ENCODE measurements around the gene MYL11.

The MYL11 gene

DNA sequence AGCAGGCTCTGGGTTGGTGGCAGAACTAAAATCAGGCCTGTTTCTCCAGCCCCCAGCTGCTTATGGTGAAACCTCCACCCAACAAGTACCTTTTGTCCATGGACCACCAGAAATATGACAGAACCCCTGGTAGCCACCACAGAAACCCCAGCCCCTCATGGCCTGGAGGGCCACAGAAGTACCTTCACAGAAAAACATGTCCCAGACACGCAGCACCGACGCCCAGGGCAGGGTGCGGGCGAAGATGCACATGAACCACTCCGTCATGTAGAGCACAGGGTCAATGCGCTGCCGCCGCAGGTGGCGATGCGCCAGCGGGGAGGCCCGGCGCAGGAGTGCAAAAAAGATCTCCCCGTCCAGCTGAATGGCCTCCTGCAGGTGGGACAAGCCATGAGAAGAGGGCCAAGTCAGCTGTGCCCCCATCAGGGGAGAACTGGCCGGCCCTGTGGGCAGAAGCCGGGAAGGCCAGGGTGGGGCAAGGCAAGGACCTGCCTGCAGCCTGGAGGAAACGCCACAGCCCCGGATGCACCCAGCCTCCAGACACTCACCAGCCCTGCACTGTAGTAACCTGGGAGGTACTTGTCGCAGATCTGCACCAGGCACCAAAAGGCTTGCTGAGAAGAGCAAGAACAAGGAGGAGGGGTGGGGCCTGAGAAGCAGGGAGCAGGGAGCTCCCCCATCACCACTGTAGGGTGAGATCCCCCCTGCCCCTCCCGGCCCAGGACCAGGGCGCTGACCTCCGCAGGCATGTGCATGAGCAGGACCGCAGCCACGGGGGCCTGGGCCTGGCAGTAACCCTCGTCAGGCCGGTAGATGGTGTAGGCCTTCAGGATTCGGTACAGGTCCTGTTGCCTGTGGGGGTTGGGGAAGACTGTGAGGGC is 15.4 kb upstream of the MYL11 start:
- TF ChIP-seq, protein P1, sequence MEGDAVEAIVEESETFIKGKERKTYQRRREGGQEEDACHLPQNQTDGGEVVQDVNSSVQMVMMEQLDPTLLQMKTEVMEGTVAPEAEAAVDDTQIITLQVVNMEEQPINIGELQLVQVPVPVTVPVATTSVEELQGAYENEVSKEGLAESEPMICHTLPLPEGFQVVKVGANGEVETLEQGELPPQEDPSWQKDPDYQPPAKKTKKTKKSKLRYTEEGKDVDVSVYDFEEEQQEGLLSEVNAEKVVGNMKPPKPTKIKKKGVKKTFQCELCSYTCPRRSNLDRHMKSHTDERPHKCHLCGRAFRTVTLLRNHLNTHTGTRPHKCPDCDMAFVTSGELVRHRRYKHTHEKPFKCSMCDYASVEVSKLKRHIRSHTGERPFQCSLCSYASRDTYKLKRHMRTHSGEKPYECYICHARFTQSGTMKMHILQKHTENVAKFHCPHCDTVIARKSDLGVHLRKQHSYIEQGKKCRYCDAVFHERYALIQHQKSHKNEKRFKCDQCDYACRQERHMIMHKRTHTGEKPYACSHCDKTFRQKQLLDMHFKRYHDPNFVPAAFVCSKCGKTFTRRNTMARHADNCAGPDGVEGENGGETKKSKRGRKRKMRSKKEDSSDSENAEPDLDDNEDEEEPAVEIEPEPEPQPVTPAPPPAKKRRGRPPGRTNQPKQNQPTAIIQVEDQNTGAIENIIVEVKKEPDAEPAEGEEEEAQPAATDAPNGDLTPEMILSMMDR (IDR thresholded peaks at IDR 0.05; ENCODE audit: low read depth, low read length), result no peak
- no peak overlapping the region for H3K4me3 ChIP-seq (replicated peaks in 1 of 2; ENCODE audit: low read depth in 2 of 2, low read length in 2 of 2)
- no peak for DNase-seq (ENCODE audit: low read depth in 2 of 2)

DNA sequence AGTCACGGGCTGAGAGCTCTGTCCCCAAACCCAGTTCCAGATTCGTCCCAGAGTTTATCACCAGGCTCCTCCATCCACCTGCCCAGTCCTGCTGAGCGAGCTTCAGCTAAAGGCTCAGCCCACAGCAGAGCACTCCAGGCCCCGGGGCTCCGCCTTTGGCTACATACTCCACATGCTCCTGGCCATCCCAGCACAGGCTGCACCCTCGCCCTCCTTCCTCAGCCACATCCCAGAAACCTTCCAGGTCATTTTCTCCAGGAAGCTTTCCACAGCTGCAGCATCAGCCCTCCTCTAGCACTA is 14.8 kb upstream of the MYL11 start:
- H3K4me3 ChIP-seq (replicated peaks in 1 of 2; ENCODE audit: low read depth in 2 of 2, low read length in 2 of 2), result no peak overlapping the region
- DNase-seq (ENCODE audit: low read depth in 2 of 2), result no peak
- TF ChIP-seq, protein P1 (IDR thresholded peaks at IDR 0.05; ENCODE audit: low read depth, low read length), result no peak

DNA sequence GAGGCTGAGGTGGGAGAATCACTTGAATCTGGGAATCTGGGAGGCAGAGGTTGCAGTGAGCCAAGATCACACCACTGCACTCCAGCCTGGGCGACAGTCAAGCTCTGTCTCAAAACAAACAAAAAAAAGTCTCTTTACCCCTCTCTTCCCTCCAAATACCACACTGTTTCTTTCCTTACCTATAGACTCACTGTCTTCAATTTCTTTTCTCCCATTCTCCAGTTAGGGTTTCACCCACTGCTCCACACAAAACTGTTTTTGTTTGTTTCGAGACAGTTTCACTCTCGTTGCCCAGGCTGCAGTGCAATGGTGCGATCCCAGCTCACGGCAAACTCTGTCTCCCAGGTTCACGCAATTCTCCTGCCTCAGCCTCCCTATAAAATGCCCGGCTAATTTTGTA is 13.4 kb upstream of the MYL11 start:
- TF ChIP-seq, protein P1 (IDR thresholded peaks at IDR 0.05; ENCODE audit: low read depth, low read length), result no peak
- no peak for DNase-seq (ENCODE audit: low read depth in 2 of 2)
- H3K4me3 ChIP-seq (replicated peaks in 1 of 2; ENCODE audit: low read depth in 2 of 2, low read length in 2 of 2), result no peak overlapping the region

DNA sequence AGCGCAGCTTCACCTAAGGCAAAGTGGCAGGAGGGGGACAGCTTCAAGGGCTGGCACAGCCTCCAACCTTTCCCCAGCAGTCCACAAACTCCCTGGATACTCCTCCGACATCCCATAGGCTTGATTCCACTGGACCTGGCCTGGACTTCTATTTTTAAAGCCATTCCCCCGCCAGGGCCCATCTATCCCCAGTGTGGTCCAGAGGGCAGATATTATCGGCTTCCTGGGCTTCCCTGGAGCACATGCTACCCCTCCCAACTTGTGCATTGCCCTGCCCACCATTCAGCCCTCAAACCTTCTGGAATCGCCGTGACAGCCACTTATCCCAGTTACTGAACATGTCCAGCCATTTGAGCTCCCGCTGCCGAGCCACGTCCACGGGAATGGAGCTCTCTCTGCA is 9.4 kb upstream of the MYL11 start:
- no peak for DNase-seq (ENCODE audit: low read depth in 2 of 2)
- no peak overlapping the region for H3K4me3 ChIP-seq (replicated peaks in 1 of 2; ENCODE audit: low read depth in 2 of 2, low read length in 2 of 2)
- TF ChIP-seq, protein P1 (IDR thresholded peaks at IDR 0.05; ENCODE audit: low read depth, low read length), result no peak

DNA sequence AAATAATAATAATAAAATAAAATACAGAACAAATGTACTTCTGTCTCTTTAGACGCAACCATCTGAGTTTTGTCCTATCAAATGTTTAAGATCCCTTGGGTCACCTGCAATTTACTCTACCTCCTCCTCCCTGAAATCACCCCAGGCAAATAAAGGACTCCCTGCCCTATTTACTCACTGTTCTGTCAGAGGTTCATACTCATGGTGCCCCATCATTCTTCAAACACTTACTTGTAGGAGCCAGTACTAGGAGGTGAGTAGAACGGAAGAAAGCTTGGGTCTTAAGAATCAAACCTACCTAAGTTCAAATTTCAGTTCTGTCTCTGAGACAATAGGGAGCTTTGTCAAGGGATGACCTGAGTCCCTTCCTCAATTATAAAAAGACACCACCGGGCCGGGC is 8.1 kb upstream of the MYL11 start:
- TF ChIP-seq, protein P1 (IDR thresholded peaks at IDR 0.05; ENCODE audit: low read depth, low read length), result no peak
- DNase-seq (ENCODE audit: low read depth in 2 of 2), result no peak
- no peak overlapping the region for H3K4me3 ChIP-seq (replicated peaks in 1 of 2; ENCODE audit: low read depth in 2 of 2, low read length in 2 of 2)

DNA sequence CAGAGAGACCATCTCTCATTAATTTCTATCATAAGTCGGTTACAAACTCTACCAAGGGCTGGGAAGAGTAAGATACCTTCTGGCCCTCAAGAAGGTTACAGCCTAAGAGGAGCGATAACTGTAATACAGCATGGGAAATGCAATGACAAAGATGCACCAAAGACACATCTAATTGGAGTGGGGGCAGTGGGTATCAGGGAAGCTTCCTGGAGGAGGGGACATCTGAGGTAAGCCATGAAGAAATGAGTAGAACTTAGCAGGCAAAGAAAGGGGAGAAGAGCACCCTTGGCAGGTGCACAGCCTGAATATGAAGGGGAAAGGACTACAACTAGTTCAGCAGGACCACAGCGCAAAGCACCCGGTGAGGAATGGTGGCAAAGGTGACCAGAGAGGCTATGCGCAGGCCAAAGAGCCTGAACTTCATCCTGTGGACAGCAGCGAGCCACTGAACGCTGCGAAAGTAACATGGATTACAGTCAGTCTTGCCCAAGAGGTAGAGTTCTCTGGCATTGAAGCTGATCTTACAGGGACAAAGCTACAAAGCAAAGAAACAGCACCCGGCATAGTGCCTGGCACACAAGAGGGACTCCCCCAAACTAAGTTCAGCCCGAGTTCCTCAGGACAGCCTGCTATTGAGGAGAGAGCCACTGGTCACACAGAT is 7.1 kb upstream of the MYL11 start:
- TF ChIP-seq, protein P1 (IDR thresholded peaks at IDR 0.05; ENCODE audit: low read depth, low read length), result no peak
- DNase-seq (ENCODE audit: low read depth in 2 of 2), result no peak
- peak overlapping the region; percentile 76 to 87 for H3K4me3 ChIP-seq (replicated peaks in 1 of 2; ENCODE audit: low read depth in 2 of 2, low read length in 2 of 2)

Data from cardiac fibroblast (primary cell).